ENCODE measurements around the gene FLOT1.

Gene FLOT1

DNA sequence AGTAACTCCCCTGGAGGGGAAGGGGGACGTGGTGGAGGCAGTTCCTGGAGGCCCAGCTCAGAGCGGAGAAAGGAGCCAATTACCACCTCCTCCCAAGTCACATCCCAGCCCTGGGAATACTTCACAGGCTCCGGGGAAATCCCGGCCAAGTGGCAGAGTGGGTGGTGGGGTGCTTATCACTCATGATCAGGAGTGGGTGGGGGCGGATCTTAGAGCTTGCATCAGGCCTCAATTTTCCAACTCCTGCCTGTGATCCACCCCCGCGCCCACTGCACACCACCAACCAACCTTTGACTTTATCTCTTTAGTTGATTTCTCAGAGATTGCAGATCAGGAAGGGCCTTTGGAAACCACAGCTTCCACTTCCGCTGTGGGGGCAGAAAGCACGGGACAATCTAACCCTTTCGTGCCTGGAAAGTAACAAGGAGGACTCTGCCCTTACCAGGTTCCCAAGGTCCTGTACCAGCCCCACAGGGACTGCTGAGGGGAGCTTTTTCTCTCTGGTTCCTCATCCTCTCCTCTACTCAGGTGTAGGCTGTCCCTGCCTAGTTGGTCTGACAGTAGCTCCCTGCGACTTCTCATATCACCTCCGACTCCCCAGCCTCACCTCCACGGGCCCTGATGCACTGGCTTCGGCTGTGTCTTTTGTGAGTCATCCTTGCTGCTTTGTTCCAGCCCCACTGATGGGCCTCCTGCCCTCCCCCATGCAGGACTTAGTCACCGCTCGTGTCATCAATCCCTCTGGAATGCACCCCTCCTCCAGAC lies 26.8 kb upstream of the FLOT1 start:
- H3K9me2 ChIP-seq (replicated peaks; ENCODE audit: control insufficient read depth, low read length), result no peaks in the 10 kb centered on the region
- no peaks in the 10 kb centered on the region for H3K79me2 ChIP-seq (ENCODE audit: control insufficient read depth, low read length)
- H3K4me1 ChIP-seq (ENCODE audit: control insufficient read depth, low read length), result peaks cover 5% of the 10 kb centered on the region; the same call in 1 of the 2 replicates
- no peaks in the 10 kb centered on the region for H3K9me3 ChIP-seq (ENCODE audit: control insufficient read depth, insufficient read depth, low read length)
- H3K36me3 ChIP-seq (ENCODE audit: control insufficient read depth, low read length), result no peaks in the 10 kb centered on the region
- H3F3A ChIP-seq (ENCODE audit: control insufficient read depth, insufficient read depth), result no peaks in the 10 kb centered on the region
- peaks cover 12% of the 10 kb centered on the region for H3K27me3 ChIP-seq (ENCODE audit: control insufficient read depth, low read length)
- H3K4me2 ChIP-seq (ENCODE audit: low read length), result no peak overlapping the region
- H3K27ac ChIP-seq (ENCODE audit: low read depth, low read length), result no peak overlapping the region
- H4K20me1 ChIP-seq (ENCODE audit: control insufficient read depth, insufficient read depth, low read depth, low read length), result no peaks in the 10 kb centered on the region
- H3K4me3 ChIP-seq (ENCODE audit: low read length), result no peak overlapping the region
- TF ChIP-seq, protein P1, sequence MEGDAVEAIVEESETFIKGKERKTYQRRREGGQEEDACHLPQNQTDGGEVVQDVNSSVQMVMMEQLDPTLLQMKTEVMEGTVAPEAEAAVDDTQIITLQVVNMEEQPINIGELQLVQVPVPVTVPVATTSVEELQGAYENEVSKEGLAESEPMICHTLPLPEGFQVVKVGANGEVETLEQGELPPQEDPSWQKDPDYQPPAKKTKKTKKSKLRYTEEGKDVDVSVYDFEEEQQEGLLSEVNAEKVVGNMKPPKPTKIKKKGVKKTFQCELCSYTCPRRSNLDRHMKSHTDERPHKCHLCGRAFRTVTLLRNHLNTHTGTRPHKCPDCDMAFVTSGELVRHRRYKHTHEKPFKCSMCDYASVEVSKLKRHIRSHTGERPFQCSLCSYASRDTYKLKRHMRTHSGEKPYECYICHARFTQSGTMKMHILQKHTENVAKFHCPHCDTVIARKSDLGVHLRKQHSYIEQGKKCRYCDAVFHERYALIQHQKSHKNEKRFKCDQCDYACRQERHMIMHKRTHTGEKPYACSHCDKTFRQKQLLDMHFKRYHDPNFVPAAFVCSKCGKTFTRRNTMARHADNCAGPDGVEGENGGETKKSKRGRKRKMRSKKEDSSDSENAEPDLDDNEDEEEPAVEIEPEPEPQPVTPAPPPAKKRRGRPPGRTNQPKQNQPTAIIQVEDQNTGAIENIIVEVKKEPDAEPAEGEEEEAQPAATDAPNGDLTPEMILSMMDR (IDR thresholded peaks at IDR 0.05; ENCODE audit: low read depth, low read length, poor library complexity, severe bottlenecking), result no peak
- no peak for TF ChIP-seq EZH2phosphoT487 (IDR thresholded peaks at IDR 0.05; ENCODE audit: borderline replicate concordance, low read length)

DNA sequence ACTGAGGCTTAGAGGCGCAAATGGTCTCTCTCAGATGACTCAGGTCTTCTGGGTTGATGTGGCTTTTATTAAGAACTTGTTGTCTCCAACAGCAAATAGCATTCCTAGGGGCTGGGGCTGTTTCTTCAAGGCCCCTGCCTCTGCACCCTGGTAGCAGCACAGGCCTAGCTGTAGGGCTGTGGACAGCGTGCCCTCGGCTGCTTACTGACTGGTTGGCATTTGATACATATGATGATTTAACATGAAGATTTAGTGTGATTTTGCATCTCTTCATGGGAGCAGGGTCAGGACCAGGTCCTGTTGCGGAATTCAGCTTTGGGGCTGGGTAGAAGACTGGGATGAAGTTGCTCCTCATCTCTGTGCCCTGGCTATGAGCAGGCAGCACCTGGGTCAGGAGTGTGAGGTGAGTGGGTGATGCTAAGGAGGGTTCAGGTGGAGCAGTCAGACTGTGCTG lies 26.2 kb upstream of the FLOT1 start:
- no peak for TF ChIP-seq EZH2phosphoT487 (IDR thresholded peaks at IDR 0.05; ENCODE audit: borderline replicate concordance, low read length)
- TF ChIP-seq, protein P1 (IDR thresholded peaks at IDR 0.05; ENCODE audit: low read depth, low read length, poor library complexity, severe bottlenecking), result no peak
- Histone ChIP-seq H3K4me1 (ENCODE audit: control insufficient read depth, low read length) (peaks cover 5% of the 10 kb centered on the region; the same call in 1 of the 2 replicates), H3K9me2 (replicated peaks; ENCODE audit: control insufficient read depth, low read length) (no peaks in the 10 kb centered on the region), H3F3A (ENCODE audit: control insufficient read depth, insufficient read depth) (no peaks in the 10 kb centered on the region), H3K36me3 (ENCODE audit: control insufficient read depth, low read length) (no peaks in the 10 kb centered on the region), H4K20me1 (ENCODE audit: control insufficient read depth, insufficient read depth, low read depth, low read length) (no peaks in the 10 kb centered on the region), H3K27me3 (ENCODE audit: control insufficient read depth, low read length) (peaks cover 13% of the 10 kb centered on the region), H3K27ac (ENCODE audit: low read depth, low read length) (no peak overlapping the region), H3K79me2 (ENCODE audit: control insufficient read depth, low read length) (no peaks in the 10 kb centered on the region), H3K4me2 (ENCODE audit: low read length) (no peak overlapping the region), H3K9me3 (ENCODE audit: control insufficient read depth, insufficient read depth, low read length) (no peaks in the 10 kb centered on the region), H3K4me3 (ENCODE audit: low read length) (no peak overlapping the region)

DNA sequence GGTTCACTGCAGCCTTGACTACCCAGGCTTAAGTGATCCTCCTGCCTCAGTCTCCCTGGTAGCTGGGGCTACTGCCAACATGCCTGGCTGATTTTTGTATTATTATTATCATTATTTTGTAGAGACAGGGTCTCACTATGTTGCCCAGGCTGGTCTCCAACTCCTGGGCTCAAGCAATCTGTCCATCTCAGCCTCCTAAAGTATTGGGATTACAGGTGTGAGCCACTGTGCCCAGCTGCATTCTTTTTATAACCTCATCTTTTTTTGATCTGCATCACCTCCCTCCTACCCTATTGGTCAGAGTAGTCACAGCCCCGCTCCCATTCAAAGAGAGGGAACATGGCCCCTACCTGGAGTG lies 25.4 kb upstream of the FLOT1 start:
- H3K27ac ChIP-seq (ENCODE audit: low read depth, low read length), result no peak overlapping the region
- no peak for TF ChIP-seq EZH2phosphoT487 (IDR thresholded peaks at IDR 0.05; ENCODE audit: borderline replicate concordance, low read length)
- TF ChIP-seq, protein P1 (IDR thresholded peaks at IDR 0.05; ENCODE audit: low read depth, low read length, poor library complexity, severe bottlenecking), result no peak
- H3K79me2 ChIP-seq (ENCODE audit: control insufficient read depth, low read length), result no peaks in the 10 kb centered on the region
- H3K4me3 ChIP-seq (ENCODE audit: low read length), result no peak overlapping the region
- no peaks in the 10 kb centered on the region for H3K9me3 ChIP-seq (ENCODE audit: control insufficient read depth, insufficient read depth, low read length)
- no peaks in the 10 kb centered on the region for H3F3A ChIP-seq (ENCODE audit: control insufficient read depth, insufficient read depth)
- H3K27me3 ChIP-seq (ENCODE audit: control insufficient read depth, low read length), result peaks cover 18% of the 10 kb centered on the region
- H3K9me2 ChIP-seq (replicated peaks; ENCODE audit: control insufficient read depth, low read length), result no peaks in the 10 kb centered on the region
- peaks cover 5% of the 10 kb centered on the region; the same call in 1 of the 2 replicates for H3K4me1 ChIP-seq (ENCODE audit: control insufficient read depth, low read length)
- no peak overlapping the region for H3K4me2 ChIP-seq (ENCODE audit: low read length)
- H3K36me3 ChIP-seq (ENCODE audit: control insufficient read depth, low read length), result no peaks in the 10 kb centered on the region
- no peaks in the 10 kb centered on the region for H4K20me1 ChIP-seq (ENCODE audit: control insufficient read depth, insufficient read depth, low read depth, low read length)
